PC-9 (cell line): Measurements from ENCODE around the gene BRINP2.

ENCODE experiments used
- CTCF ChIP-seq: fragments of 200-600 bp; sonication (generic); conservative IDR thresholded peaks from 2 replicates; pipeline ENCODE4 v1.6.1; 2017; ENCODE audit warnings: mixed run types, antibody characterized with exemption, mild to moderate bottlenecking, moderate library complexity
- EZH2 ChIP-seq: fragments of 200-600 bp; sonication (generic); IDR thresholded peaks from 2 replicates; pipeline ENCODE4 v1.8.0; 2017; ENCODE audit warnings: antibody characterized with exemption, low read depth

GRCh38 chr1:177310326-177310725, 139.6 kb downstream of the BRINP2 start:
- TF ChIP-seq CTCF (no peak), EZH2 (no peak)
